CD4-positive, alpha-beta T cell treated with Interferon gamma for 1 hour (primary cell): ENCODE results near the gene PGA5.

Experiments
- DNase-seq: peaks from one replicate; pipeline ENCODE4 v3.0.0-alpha.2; 2020

The PGA5 gene

GRCh38 chr11:61270354-61271076 is 29.5 kb downstream of the PGA5 start:
- no peak for DNase-seq

- no peak for DNase-seq
These were observed 31.8 kb downstream of the PGA5 start for GRCh38 chr11:61272731-61273130.

DNA sequence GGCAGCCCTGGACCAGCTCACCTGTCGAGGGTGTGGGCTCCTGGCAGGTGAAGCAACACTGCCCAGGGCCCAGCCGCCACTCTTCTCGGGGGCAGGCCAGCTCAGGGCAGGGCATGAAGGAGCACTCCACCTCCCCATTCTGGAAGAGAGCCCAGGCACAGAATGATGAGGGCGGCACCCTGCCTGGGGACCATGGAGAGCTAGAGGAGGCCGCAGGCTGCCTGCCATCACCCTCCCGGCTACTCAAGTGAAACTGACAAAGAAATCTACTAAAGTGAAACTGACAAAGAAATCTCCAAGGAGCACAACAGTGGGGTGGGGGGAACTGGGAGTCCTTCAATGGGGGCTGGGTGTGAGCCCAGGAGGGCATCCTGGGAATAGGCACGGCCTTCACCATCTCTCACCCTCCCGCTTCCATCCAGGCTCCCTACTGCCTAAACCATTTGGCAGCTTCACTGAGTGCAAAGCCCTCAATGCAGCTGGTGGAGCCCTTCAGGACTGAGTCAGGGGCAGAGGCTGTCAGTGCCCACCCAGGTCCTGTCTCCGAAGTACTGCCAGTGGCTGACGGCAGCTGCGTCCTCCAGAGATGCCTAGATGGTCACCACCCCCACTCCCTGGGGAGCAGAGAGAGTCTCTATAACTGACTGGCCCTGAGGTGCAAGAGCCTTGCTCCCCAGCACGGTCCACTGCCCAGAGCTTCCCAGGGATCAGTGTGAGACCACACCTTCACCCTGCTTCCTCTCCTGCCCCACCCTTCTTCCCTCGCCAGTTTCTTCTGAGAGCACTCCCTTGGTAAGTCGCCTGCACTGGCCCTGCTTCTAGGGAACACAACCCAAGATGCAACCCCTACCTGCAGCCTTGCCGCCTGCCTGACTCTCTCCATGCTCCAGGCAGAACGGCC is 32.5 kb downstream of the PGA5 start:
- no peak for DNase-seq

DNA sequence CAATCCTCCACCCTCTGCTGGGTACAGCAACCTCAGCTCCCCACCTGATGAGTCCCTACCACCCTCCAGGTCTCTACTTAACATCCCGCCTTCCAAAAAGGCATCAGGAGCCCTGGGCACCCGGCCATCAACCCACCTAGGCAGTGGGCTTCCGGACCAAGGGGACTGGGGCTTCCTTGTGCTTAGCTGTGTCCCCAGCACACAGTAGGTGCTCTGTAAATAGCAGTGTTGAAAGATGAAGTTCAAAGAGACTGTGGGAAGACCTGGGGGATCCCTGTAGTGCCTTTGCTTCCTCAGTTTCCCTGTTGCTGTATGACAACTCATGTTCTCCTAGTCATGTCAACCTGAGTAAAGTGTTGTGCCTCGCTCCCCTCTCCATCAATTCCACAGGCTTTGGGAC is 33.1 kb downstream of the PGA5 start:
- no peak for DNase-seq

- DNase-seq: no peak
These were observed 34.2 kb downstream of the PGA5 start for GRCh38 chr11:61275191-61275590.

DNA sequence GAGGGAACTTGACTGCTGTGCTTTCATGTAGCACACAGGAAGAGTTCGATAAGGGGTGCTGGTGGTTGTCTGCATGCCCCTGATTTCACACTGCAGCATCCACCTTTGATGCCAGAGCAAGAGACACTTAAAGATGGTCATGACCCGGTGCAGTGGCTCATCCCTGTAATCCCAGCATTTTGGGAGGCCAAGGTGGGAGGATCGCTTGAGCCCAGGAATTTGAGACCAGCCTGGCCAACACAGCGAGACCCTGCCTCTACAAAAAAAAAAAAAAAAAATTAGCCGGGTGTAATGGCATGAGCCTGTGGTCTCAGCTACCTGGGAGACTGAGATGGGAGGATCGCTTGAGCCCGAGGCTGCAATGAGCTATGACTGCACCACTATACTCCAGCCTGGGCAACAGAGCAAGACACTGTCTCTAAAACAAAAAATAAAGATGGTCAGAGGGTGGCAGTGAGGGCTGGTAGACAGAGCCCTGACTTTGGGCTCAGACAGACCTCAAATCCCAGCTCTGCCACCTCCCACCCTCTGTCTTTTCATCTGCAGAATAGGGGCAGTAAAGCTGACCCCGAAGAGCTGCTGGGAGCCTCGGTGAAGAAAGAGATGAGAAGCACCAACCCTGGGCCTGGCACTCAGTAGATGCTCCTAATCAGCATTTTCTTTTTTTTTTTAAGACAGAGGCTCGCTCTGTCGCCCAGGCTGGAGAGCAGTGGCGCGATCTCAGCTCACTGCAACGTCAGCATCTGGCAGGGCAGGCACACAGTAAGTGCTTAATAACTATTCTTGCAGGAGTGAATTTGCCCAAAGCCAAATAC is 36.4 kb downstream of the PGA5 start:
- no peak for DNase-seq

DNA sequence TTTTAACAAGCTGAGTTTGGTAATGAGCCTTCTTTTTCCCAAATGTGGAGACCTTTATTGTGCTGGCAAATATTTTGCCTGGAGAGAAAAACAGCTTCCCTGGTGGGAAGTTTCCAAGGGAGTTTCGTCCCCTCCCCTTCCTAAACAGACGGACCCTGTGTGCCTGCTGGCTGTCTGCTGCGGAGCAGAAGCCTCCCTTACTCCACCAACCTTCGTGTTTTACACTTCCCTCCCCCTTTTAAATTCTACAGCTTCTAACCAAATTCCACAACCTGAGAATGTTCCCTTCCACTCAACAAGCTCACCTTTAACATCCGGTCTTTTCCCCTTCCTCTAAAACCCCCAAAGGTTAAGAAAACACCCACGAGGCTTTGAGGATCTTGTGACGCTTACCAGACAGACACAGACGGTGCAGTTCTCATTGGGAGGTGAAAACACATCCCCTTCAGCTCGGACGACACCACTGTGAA is 37.1 kb downstream of the PGA5 start:
- DNase-seq: no peak

DNA sequence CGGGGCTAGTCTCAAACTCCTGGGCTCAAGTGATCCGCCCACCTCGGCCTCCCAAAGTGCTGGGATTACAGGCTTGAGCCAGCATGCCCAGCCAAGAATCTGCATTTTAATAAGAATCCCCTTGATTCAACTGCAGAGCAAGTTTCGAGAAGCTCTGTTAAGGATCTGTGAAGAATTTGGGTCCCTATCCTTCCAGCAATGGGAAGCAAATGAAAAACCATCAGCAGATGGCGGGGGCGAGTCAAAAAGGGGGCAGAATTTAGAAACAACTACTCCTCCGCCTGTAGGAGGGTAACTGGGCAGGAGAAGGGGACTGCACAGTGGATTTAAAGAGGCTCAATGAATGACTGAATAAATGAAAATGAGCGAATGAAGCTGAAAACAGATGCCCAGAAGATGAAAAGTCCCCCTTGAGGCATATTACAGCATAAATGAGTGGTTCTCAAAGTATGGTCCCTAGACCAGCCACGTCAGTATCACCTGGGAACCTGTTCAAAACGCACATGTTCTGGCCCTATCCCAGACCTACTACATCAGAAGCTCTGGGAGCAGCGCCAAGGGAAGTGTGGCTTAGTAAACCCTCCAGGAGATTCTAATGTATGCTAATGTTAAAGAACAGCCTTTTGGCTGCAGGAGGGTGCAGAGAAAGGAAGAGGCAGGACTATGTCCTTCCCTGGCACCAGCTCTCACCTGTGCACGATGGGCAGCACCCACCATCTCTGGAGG is 39.1 kb downstream of the PGA5 start:
- DNase-seq: no peak

DNA sequence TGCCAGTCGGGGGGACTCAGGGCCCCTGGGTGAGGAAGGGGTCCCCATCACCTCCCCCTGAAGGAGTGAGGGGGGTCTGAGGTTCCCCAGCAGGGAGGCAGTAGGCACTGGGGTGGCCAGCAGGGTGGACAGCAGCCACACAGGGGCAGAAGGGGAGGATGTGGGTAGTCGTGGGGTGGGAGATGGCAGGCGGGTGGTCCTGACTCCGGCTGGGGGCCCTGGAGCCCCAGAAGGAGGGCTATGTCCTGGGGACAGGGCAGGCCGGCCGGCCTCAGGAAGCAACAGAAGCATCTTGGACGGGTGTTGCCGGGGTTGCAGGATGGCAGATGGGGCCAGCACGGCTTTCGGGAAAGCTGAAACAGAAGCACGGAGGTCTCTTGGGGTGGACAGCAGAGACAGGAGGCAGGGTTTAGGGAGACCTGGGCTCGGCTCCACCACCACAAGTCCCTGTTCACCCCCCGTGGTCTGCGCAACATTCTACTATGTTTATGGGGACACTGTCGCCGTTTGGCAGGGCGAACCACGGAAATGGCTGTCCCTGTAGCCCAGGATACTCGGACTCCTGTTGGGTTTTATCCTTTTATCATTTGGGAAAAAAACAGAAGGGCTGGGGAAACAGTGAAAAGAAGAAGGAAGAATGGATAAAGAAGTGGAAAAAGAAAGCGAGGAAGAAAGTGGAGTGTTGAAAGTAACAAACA is 40.1 kb downstream of the PGA5 start:
- DNase-seq: no peak

- no peak for DNase-seq
These were observed 40.7 kb downstream of the PGA5 start for GRCh38 chr11:61281581-61282250.

GRCh38 chr11:61283613-61284012 is 42.6 kb downstream of the PGA5 start:
- DNase-seq: no peak

GRCh38 chr11:61287338-61287977 is 46.5 kb downstream of the PGA5 start:
- no peak for DNase-seq

GRCh38 chr11:61290905-61291690 is 50.1 kb downstream of the PGA5 start:
- no peak for DNase-seq

GRCh38 chr11:61292356-61292755 is 51.4 kb downstream of the PGA5 start:
- no peak for DNase-seq

- DNase-seq: no peak
These were observed 53.1 kb downstream of the PGA5 start for GRCh38 chr11:61293867-61294716.

DNA sequence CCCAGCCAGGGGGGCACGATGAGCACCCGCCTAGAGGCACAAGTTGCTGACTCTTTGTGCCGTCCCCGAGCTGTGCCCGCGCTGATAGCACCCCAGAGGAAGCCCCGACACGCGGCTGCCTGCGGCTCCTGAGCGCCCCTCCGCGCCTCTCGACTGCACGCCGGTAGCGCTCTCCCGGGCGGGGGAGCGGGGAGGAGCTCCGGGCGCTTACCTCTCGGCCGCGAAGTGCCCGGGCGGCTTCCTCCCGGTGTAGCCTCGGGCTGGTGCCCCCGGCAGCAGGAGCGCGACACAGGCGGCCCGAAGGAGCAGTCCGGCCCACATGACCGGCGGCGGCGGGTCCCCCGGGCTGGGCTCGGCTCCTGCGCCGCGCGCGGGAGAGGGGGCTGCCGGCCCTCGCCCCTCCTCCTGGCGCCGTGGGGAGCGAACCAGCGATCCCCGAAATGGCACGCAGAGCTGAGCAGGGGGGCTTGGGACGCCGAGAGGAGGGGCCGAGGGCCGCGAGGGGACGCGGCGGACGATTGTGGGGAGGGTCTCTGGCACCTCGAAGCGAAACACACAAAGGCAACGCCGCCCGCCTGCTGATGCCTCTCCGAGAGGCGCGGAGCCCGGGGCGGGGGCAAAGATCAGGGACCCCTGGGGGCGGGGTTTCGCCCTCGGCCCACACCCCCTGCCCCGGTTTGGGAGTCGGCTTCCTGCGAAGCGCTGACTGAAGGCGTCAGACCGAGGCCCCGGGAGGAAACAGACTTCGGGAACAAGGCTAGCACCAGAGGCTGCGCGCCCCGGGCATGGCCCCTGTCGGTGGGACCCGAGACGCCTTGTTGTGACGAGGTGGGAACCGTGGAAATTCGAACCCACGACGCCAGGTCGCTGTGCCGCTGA is 54.0 kb downstream of the PGA5 start, which contains the start of gene VWCE:
Gene VWCE (minus strand): TSS at position 600 of the 879 bp plus-strand sequence. CDS start 279 bp downstream, at position 321.
- peak; percentile 55 for DNase-seq

DNA sequence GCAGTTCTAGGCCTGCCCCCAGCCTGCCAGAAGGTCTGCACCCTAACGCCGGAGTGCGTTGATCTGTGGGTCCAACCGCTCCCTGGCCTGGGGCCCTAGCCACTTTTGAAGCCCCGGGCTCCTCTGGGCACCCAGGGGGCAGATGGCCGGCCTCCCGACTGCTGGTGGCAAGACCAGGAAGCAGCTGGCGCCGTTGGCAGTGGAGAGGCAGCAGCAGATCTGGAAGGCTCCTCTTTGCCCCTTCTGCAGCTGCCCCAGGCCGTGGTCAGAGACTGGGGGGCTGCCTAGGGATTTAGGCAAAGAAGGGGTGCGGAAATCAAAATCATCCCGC is 54.6 kb downstream of the PGA5 start:
- no peak for DNase-seq

DNA sequence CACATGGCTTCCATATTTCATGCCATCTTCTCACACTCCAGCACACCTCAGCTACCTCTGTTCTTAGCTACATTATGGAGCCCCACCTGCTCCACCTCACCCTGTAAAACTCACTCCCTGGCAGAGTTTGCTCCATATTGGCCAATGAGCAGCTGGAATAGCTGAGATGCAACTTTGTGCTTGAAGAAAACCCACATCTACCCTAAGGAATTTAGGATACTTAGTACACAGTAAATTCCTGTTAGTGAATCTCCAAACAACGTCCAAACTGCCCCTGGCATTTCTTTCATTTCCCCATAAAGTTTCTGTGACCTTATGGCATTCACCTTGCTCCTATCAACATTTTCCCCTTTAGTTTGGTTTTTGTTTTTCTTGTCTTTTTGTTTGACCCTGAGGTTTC is 56.4 kb downstream of the PGA5 start:
- no peak for DNase-seq
